Activated naive CD8-positive, alpha-beta T cell treated with anti-CD3 and anti-CD28 coated beads, Interleukin-2, amount 10 ng/mL, durations not matched to agents 7 days and 5 days (primary cell): ENCODE measurements around the gene IFT27. TPM values are rescaled to one million over a fixed set of nuclear protein-coding genes. Genes with fewer than 3 reads are reported as not detected.
"Not testable (repeated sequence)": the region's sequence is repeated elsewhere in the genome, so short reads cannot be mapped to it uniquely, and the experiment has no call there.

Experiments
- ATAC-seq: fragments of 150-1000 bp; cut with Tn5 transposase; one replicate; pipeline ENCODE4 v1.10.0; 2021; ENCODE audit warnings: low read depth, moderate library complexity
- POLR2A ChIA-PET: fragments of 350-600 bp; sonication (Branson Sonifier 250); formaldehyde crosslinking; loops from one replicate; lab custom pipeline; 2021; ENCODE audit warnings: antibody characterized with exemption; lab: Charles Lee
- DNase-seq: peaks from one replicate; pipeline ENCODE4 v3.0.0; 2021
- H3K27ac Mint-ChIP-seq: one replicate; pipeline ENCODE4 v1.8.0; 2022; ENCODE audit warnings: mild to moderate bottlenecking, mixed read lengths
- H3K27me3 Mint-ChIP-seq: one replicate; pipeline ENCODE4 v1.8.0; 2022; ENCODE audit warnings: mild to moderate bottlenecking, moderate library complexity, mixed read lengths
- H3K36me3 Mint-ChIP-seq: one replicate; pipeline ENCODE4 v1.8.0; 2021; ENCODE audit warnings: mild to moderate bottlenecking, mixed read lengths
- H3K4me1 Mint-ChIP-seq: one replicate; pipeline ENCODE4 v1.8.0; 2021; ENCODE audit warnings: mixed read lengths
- H3K4me3 Mint-ChIP-seq: one replicate; pipeline ENCODE4 v1.8.0; 2022; ENCODE audit warnings: mild to moderate bottlenecking, moderate library complexity, mixed read lengths
- H3K9me3 Mint-ChIP-seq: one replicate; pipeline ENCODE4 v1.8.0; 2021; ENCODE audit warnings: mixed read lengths
- total RNA-seq, 2 experiments: library from RNA; stranded (reverse); gene quantifications; one replicate each; pipeline ENCODE4 v1.2.3, GENCODE V29; 2021

Gene IFT27
- total RNA-seq, 2 experiments from 2014 or later, result 23.5 to 27.8 TPM

DNA sequence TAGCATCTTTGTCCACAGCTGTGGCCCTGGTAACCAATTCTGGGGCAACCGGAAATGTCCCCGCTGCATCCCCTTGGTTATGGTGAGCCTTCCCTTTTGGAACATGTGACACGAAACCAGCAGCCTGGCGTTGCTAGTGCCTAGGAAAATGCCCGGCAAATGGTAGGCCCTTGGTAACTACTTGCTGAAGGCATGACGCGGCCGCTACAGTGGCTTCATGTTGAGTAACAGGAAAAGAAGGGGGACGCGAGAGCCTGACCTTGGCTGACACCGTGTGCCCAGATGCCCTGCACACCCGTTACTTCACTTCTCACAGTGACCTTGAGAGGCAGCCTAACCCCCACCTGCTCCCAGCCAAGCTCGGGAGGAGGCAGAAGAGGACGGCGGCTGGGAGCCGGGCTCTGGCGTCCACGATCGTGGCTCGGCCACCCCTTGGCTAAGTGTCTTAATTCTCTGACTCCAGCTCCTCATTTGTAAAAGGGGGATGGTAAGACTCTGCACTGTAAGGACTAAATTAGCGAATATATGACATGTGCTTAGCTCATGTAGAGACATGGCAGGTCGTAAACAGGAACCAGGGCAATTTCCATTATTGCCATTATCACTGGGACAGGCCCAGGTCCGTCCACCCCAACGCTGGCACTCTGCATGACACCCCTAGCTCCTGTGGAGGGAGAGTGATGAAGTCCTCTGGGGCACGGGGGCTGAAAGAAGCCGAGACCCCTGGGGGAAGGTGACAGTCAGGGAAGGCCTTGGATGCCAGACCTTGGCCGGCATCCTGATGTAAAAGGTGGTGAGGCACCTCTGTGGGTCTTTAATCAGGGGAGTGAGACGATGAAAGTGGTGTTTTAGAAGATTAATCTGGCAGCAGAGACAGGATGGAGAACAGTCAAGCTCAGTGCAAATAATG is 18.9 kb downstream of the IFT27 start:
- peaks cover 12% of the 10 kb centered on the region for H3K27me3 Mint-ChIP-seq
- no peak for ATAC-seq
- no peaks in the 10 kb centered on the region for H3K4me1 Mint-ChIP-seq
- H3K4me3 Mint-ChIP-seq, result no peak overlapping the region
- H3K9me3 Mint-ChIP-seq, result no peaks in the 10 kb centered on the region
- POLR2A ChIA-PET, result interaction anchor here (1.1 to 1.5 kb wide), 2 partner anchors 12 to 18 kb away, joined by 3 read pairs; no protein-coding TSS in a partner anchor
- no peaks in the 10 kb centered on the region for H3K36me3 Mint-ChIP-seq
- no peak overlapping the region for H3K27ac Mint-ChIP-seq
- no peak for DNase-seq

DNA sequence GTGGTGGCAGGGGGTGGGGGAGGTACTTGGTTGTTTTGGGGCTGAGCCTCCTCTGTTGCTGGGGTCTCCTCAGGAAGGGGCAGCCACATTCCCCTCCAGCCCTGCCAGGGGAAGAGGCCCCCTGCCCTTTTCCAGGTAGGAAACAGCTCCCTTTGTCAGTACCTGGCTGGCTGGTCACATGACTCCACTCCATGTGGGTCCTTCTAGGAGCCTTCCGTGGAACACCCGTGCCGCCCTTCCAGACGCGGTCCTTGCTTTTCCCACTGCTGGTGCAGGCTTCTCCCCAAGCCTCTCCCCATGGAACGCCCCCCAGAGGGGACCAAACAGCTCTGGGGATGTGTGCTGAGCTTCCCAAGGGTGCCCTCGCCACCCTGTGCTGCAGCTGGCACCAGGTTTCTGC is 19.9 kb downstream of the IFT27 start:
- DNase-seq, result no peak
- Mint-ChIP-seq H3K27ac (no peak overlapping the region), H3K36me3 (no peaks in the 10 kb centered on the region), H3K9me3 (no peaks in the 10 kb centered on the region), H3K27me3 (peaks cover 13% of the 10 kb centered on the region), H3K4me3 (no peak overlapping the region), H3K4me1 (no peaks in the 10 kb centered on the region)
- no peak for ATAC-seq
- POLR2A ChIA-PET, result interaction anchor here (1.5 kb wide), 1 partner anchor 11 kb away, joined by 3 read pairs; no protein-coding TSS in a partner anchor

DNA sequence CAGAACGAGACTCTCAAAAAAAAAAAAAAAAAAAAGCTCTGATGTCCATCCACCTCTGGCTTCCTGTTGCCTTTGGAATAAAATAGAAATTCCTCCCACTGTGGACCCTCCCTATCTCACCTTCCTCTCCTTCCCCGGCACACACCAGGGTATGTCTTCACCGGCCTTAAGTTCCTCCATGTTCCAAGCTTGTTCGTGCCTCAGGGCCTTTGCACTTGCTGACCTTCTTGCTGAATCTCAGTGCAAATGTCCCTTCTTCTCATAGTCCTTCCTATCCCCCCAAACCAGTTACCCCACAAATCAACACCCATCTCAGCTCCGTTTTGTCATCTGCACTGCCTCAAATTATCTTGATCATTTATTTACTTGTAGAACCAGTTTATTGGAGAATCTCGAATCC is 20.6 kb downstream of the IFT27 start:
- H3K27me3 Mint-ChIP-seq, result peaks cover 13% of the 10 kb centered on the region
- no peak overlapping the region for H3K27ac Mint-ChIP-seq

DNA sequence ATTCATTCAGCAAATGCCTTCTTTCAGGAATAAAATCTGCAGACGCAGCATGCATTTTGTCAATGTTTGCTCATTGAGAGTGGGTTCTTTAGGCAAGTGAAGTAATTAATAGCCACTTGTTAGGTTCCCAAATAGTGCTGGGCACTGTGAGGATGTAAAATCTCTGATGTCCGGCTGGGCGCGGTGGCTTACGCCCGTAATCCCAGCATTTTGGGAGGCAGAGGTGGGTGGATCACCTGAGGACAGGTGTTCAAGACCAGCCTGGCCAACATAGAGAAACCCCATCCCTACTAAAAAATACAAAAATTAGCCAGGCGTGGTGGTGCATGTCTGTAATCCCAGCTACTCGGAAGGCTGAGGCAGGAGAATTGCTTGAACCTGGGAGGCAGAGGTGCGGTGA is 21.0 kb downstream of the IFT27 start:
- H3K4me1 Mint-ChIP-seq, H3K9me3 Mint-ChIP-seq, H3K4me3 Mint-ChIP-seq, ATAC-seq, H3K36me3 Mint-ChIP-seq, H3K27ac Mint-ChIP-seq, DNase-seq, POLR2A ChIA-PET: not testable (repeated sequence)
- peaks cover 16% of the 10 kb centered on the region for H3K27me3 Mint-ChIP-seq

More for the DNA sequence above, 20.6 kb downstream of the IFT27 start:
- Mint-ChIP-seq H3K4me1 (no peaks in the 10 kb centered on the region), H3K36me3 (no peaks in the 10 kb centered on the region), H3K9me3 (no peaks in the 10 kb centered on the region), H3K4me3 (no peak overlapping the region)
- POLR2A ChIA-PET, result no interaction called here
- ATAC-seq, result no peak
- DNase-seq, result no peak

DNA sequence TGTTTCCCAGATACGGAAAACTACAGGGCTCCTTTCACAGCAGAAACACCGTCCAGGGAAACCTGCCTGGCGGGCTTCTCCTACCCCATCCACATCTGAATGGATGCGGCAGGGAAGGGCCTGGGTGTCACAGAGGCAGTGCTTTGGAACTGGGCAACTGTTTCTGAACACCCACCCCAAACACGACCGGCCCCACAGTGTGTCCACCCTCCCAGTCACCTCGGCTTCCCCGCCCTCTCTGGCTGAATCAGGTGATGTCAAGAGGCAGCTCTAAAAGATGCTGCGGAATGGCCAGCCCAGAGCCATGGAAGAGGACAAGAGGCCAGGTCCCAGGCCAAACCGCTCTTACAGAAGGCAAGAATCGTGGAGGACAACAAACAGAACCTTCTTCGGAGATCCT is 22.0 kb downstream of the IFT27 start:
- Mint-ChIP-seq H3K27ac (no peak overlapping the region), H3K4me3 (no peak overlapping the region), H3K27me3 (peaks cover 16% of the 10 kb centered on the region), H3K9me3 (no peaks in the 10 kb centered on the region), H3K36me3 (no peaks in the 10 kb centered on the region), H3K4me1 (no peaks in the 10 kb centered on the region)
- POLR2A ChIA-PET, result no interaction called here
- DNase-seq (no peak), ATAC-seq (no peak)

DNA sequence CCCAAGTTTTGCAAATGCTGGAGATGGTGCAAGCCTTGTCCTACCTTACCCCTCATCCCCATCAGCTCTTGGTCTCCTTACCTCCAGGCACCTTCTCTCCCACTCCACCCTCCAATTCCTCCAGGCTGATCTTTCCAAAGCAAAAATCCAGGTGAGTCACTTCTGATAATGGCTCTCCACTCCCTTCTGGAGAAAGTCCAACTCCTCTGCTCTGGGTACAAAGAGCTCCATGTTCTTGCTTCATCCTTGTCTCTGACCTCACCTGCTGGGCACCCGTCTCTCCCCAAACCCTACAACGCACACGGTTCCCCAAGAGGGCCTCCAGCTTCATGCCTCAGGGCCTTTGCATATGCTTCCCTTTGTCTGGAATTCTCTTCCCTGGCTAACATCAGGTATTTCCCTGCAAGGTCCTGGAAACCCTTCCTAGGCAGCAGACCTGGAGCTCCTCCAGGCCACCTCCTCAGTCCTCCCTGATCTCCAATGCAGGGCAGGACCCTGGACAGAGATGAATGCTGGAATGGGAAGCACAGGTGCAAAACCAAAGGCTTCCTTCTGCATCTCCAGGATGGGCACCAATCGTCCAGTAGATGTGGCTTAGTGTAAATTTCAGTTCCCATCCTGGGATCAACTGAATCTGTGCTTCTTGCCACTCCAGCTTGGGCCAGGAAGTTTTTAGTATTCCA is 22.7 kb downstream of the IFT27 start:
- Mint-ChIP-seq H3K27ac (no peak overlapping the region), H3K9me3 (no peaks in the 10 kb centered on the region), H3K4me3 (no peak overlapping the region), H3K4me1 (no peaks in the 10 kb centered on the region), H3K36me3 (no peaks in the 10 kb centered on the region), H3K27me3 (peaks cover 16% of the 10 kb centered on the region)
- DNase-seq, result no peak
- POLR2A ChIA-PET, result no interaction called here
- no peak for ATAC-seq

DNA sequence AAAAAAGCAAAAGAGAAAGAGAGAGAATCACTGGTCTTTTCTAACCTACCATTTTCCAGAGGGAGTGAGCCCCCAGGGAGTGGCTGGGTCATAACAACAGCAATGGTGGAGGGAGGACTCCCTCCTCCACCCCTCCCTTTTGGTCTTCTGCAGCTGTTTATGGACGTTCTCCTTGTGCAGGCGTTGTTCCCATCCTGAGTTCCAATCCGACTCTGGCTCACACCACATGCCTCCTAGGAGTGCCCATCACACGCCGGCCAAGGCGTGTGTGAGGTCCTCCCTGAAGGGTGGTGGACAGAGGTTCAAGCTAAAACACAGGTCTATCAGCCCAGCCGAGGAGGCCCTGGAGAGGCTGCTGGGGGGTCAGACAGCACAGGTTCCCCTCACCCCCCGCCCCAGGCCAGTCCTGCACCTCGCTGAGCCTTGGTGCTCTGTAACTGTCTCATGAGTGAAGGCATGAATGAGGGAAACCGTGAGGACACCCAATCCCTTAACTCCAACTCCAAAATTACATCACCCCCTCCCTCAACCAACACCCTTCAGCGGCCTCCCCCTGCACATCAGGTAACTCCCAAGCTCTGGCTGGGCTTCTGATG is 29.4 kb downstream of the IFT27 start:
- Mint-ChIP-seq H3K9me3 (no peaks in the 10 kb centered on the region), H3K36me3 (no peaks in the 10 kb centered on the region)
- ATAC-seq, result no peak

DNA sequence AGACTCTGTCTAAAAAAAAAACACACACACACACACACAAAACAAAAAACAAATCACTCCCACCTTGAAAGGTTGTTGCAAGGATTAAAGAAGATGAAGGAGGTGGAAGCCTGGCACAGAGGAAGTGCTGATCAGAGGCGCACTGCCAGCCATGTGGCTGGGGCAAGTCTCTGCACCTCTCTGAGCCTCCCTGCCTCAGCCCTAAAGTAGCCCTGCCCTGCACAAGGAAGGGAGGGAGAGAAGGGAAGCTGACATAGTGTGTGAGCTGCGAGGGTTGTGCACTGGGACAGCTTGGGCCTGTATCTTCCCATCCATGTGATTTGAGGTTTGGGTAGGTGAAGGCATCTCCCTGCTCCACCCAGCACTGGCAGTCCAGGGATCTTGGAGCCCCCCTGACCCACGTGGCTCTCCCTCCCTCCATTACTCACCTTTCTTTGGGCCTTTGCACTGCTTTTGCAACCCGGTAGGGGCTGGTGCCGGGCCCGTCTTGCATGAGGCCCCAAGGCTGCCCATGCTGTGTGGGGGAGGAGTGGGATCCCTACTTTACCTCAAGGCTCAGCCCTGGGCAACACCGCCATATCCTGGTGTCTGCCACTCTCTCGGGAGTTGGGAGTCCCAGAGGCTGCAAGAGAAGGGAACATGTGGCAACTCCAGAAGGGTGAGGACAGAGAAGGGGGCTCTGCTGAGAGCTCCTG is 30.5 kb downstream of the IFT27 start:
- Mint-ChIP-seq H3K4me3 (no peak overlapping the region), H3K36me3 (no peaks in the 10 kb centered on the region), H3K27ac (no peak overlapping the region), H3K27me3 (peaks cover 8% of the 10 kb centered on the region), H3K4me1 (no peaks in the 10 kb centered on the region), H3K9me3 (no peaks in the 10 kb centered on the region)
- ATAC-seq (no peak), DNase-seq (no peak)
- POLR2A ChIA-PET, result interaction anchor here (1.0 kb wide), 1 partner anchor 11 kb away, joined by 3 read pairs; no protein-coding TSS in a partner anchor

More for the DNA sequence above, 29.4 kb downstream of the IFT27 start:
- Mint-ChIP-seq H3K27ac (no peak overlapping the region), H3K4me3 (no peak overlapping the region), H3K27me3 (peaks cover 5% of the 10 kb centered on the region), H3K4me1 (no peaks in the 10 kb centered on the region)
- DNase-seq, result no peak
- POLR2A ChIA-PET, result no interaction called here

DNA sequence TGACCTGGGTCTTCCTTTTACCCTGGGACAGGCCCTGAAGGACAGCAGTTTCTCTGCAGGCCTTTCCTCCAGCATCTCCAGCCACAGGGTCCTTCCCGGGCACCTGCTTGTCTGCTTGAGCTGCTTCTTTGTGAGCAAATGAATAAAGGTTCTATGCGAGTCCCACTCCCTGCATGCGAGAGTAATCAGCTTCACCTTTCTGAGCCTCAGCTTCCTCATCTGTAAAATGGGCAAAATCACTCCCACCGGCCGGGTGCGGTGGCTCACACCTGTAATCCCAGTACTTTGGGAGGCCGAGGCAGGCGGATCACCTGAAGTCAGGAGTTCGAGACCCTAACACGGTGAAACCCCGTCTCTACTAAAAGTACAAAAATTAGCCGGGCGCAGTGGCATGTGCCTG is 31.1 kb downstream of the IFT27 start:
- DNase-seq (no peak), ATAC-seq (no peak)
- no peaks in the 10 kb centered on the region for H3K4me1 Mint-ChIP-seq
- H3K27me3 Mint-ChIP-seq, result peaks cover 4% of the 10 kb centered on the region
- POLR2A ChIA-PET, result interaction anchor here (1.0 kb wide), 1 partner anchor 12 kb away, joined by 3 read pairs; no protein-coding TSS in a partner anchor
- no peak overlapping the region for H3K4me3 Mint-ChIP-seq
- H3K27ac Mint-ChIP-seq, result no peak overlapping the region
- no peaks in the 10 kb centered on the region for H3K9me3 Mint-ChIP-seq
- no peaks in the 10 kb centered on the region for H3K36me3 Mint-ChIP-seq

DNA sequence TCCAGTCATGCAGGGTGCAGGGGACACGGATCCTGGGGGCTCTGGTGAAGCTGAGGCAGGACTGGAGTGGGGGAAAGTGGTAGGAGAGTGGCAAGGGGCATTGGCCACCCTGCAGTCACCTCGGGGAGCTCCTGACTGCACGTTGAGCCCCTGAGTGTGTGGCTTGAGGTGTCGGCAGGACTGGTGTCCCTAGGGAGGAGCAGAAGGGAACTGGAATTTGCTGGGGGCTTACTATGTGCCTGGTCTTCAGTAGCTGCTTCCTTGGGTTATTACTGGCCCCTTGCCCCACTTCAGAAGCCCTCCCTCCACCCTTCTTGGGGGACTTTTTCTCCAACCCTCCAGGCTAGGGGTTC is 31.5 kb downstream of the IFT27 start:
- Mint-ChIP-seq H3K4me3 (no peak overlapping the region), H3K27me3 (peaks cover 4% of the 10 kb centered on the region), H3K36me3 (no peaks in the 10 kb centered on the region), H3K27ac (no peak overlapping the region), H3K9me3 (no peaks in the 10 kb centered on the region), H3K4me1 (no peaks in the 10 kb centered on the region)
- no peak for DNase-seq
- POLR2A ChIA-PET, result interaction anchor here (1.0 kb wide), 1 partner anchor 12 kb away, joined by 3 read pairs; no protein-coding TSS in a partner anchor
- no peak for ATAC-seq

DNA sequence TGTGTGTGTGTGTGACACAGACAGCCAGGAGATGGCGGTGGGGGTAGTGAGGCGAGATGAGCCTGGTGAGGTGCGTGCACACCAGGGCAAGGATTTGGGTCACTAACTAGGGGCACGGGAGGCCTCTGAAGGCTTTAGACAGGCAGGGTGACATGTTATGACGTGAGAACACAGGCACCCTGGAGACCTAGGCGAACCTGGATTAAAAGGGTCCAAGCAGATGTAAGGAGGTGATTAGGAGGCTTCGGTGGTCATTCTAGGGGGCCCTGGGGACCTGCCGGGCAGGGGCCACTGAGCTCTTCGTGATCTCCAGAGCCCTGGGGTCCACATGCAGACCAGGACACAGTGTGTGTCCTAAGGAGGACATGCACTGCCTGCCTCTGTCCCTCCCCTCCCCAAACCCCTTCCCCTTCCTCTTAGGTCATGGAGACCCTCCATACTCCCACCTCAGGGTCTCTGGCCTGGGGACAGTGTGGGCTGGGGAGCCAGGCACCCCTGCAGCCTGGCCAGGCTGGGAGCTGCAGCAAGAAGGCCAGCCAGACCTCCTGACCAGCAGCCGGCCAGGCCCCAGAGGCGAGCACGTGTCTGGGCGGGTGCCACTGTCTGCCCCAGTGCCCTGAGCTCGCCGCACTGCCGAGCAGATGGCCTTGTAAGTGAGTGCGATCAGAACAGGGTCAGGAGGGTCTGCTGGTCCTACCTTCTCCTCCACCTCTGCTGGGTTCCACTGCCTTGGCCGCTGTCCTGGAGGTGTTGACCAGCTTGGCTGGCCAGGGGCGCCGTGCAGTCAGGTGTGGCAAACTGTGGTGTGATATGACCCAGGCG is 32.1 kb downstream of the IFT27 start:
- H3K27ac Mint-ChIP-seq, result no peak overlapping the region
- DNase-seq, result no peak
- no peak for ATAC-seq
- no peak overlapping the region for H3K4me3 Mint-ChIP-seq
- peaks cover 4% of the 10 kb centered on the region for H3K27me3 Mint-ChIP-seq
- H3K4me1 Mint-ChIP-seq, result no peaks in the 10 kb centered on the region
- no peaks in the 10 kb centered on the region for H3K9me3 Mint-ChIP-seq
- H3K36me3 Mint-ChIP-seq, result no peaks in the 10 kb centered on the region
- POLR2A ChIA-PET, result no interaction called here

DNA sequence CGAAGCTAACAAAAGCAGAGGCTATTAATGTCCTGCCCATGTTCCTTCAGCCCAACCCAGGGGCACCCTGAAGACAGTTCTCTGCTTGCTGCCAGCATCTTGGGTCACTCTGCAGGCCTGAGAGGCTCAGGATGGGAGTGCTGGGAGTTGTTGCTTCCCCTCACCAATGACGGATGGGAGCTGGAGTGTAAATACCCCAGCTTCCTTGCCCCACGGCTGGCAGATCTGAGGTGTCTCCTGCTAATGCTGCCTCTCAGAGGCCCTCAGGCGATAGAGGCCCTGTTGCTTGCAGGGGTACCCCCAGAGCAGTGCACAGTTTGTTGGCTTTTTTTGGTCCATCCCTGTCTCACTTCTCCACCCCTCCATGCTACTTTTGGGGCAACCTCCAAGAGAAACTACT is 32.9 kb downstream of the IFT27 start:
- no peaks in the 10 kb centered on the region for H3K36me3 Mint-ChIP-seq
- POLR2A ChIA-PET, result interaction anchor here (0.6 kb wide), 1 partner anchor 66 kb away, joined by 7 read pairs; no protein-coding TSS in a partner anchor

More for the DNA sequence above, 32.9 kb downstream of the IFT27 start:
- Mint-ChIP-seq H3K4me1 (no peaks in the 10 kb centered on the region), H3K27me3 (peaks cover 6% of the 10 kb centered on the region), H3K27ac (no peak overlapping the region), H3K4me3 (no peak overlapping the region), H3K9me3 (no peaks in the 10 kb centered on the region)
- no peak for ATAC-seq
- DNase-seq, result no peak
